ENCODE results near the gene CFAP58. TPM values are rescaled to one million over a fixed set of nuclear protein-coding genes. Genes with fewer than 3 reads are reported as not detected.

Gene CFAP58
- total RNA-seq, 2 experiments from 2014 or later, result not detected

DNA sequence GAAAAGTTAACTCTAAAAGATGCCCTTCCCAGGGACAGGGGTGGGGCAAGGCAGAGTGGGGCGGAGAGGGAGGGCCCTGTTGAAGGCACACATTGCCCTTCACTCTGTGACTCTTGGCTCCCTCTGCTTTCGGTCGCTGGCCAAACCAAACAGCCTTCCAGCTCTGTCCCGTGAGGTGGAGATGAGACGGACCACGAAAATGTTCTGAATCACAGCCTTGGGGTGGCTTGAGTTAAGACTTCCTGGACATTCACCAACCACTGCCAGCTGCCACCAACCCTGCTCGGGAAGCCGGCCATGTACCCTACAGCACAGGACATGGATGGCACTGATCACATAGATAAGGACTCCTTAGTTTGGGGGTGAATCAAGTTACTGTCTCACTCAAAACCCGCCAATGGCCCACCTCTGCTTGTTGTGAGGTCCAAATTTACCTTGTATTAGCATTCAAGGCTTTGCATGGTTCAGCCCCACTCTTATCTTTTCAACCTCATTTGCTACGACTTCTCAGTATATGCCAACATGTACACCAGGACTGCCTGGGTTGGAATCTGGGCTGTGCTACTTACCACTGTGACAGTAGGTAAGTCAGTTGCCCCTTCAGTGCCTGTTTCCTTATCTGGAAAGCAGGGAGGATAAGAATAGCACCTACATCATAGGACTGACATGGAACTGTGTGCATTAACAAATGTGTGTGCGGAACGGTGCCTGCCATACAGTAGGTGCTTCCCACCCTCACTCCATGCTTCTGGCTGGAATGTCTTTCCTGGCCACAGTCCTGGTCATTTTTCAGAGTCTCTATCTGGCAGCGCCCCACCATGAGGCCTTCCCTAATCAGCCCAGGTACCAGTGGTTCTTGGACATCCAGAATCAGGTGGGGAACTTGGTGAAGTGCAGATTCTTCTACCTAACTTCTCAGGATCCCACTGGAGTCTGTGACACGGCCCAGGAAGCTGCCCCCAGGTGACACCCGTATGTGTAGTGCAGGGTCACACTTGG lies 43.4 kb upstream of the CFAP58 start:
- TF ChIP-seq, protein P1, sequence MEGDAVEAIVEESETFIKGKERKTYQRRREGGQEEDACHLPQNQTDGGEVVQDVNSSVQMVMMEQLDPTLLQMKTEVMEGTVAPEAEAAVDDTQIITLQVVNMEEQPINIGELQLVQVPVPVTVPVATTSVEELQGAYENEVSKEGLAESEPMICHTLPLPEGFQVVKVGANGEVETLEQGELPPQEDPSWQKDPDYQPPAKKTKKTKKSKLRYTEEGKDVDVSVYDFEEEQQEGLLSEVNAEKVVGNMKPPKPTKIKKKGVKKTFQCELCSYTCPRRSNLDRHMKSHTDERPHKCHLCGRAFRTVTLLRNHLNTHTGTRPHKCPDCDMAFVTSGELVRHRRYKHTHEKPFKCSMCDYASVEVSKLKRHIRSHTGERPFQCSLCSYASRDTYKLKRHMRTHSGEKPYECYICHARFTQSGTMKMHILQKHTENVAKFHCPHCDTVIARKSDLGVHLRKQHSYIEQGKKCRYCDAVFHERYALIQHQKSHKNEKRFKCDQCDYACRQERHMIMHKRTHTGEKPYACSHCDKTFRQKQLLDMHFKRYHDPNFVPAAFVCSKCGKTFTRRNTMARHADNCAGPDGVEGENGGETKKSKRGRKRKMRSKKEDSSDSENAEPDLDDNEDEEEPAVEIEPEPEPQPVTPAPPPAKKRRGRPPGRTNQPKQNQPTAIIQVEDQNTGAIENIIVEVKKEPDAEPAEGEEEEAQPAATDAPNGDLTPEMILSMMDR (IDR thresholded peaks at IDR 0.05), result no peak
- CTCF ChIA-PET, result interaction anchor here (1.8 to 6.0 kb wide), 2 partner anchors 28 to 41 kb away, joined by 5 to 107 read pairs; partner anchors contain the start of genes CFAP58 and ITPRIP
- Mint-ChIP-seq H3K4me1 (ENCODE audit: low read depth) (peaks cover 69% of the 10 kb centered on the region), H3K27ac (peak overlapping the region; percentile 59), H3K4me3 (peak overlapping the region; percentile 28), H3K36me3 (ENCODE audit: low read depth) (peaks cover 55% of the 10 kb centered on the region), H3K9me3 (no peaks in the 10 kb centered on the region), H3K27me3 (no peaks in the 10 kb centered on the region)
- ATAC-seq (ENCODE audit: poor library complexity), result no peak
- POLR2A ChIA-PET, result interaction anchor here (1.1 to 4.9 kb wide), 3 partner anchors 11 to 28 kb away, joined by 3 to 43 read pairs (median 6); partner anchors contain the start of gene ITPRIP
- Histone ChIP-seq H3K27ac (ENCODE audit: low read depth in 1 of 2, low read length in 2 of 2) (no peak overlapping the region), H3K4me1 (ENCODE audit: insufficient read depth, low read length) (peaks cover 60% of the 10 kb centered on the region), H3K27me3 (ENCODE audit: control insufficient read depth in 1 of 2, insufficient read depth in 2 of 2, low read length in 2 of 2) (no peaks in the 10 kb centered on the region), H3K4me3 (ENCODE audit: low read length) (no peak overlapping the region), H3K9me3 (ENCODE audit: control insufficient read depth in 1 of 2, insufficient read depth in 1 of 2, low read length in 2 of 2) (no peaks in the 10 kb centered on the region), H3K36me3 (ENCODE audit: insufficient read depth, low read length) (peaks cover 48% of the 10 kb centered on the region)
- intact Hi-C loops (cut with DNase I, micrococcal nuclease), result loop anchor here in 1 of 2 experiments (2.0 kb wide), 1 partner anchor 19 kb away; no protein-coding TSS in a partner anchor
- DNase-seq, result no peak

- Histone ChIP-seq H3K9me3 (ENCODE audit: control insufficient read depth in 1 of 2, insufficient read depth in 1 of 2, low read length in 2 of 2) (no peaks in the 10 kb centered on the region), H3K36me3 (ENCODE audit: insufficient read depth, low read length) (peaks cover 57% of the 10 kb centered on the region), H3K4me1 (ENCODE audit: insufficient read depth, low read length) (peaks cover 52% of the 10 kb centered on the region), H3K27ac (ENCODE audit: low read depth in 1 of 2, low read length in 2 of 2) (no peak overlapping the region), H3K4me3 (ENCODE audit: low read length) (no peak overlapping the region), H3K27me3 (ENCODE audit: control insufficient read depth in 1 of 2, insufficient read depth in 2 of 2, low read length in 2 of 2) (no peaks in the 10 kb centered on the region)
- CTCF ChIA-PET, result interaction anchor here (1.1 to 1.8 kb wide), 3 partner anchors 13 to 42 kb away, joined by 3 to 7 read pairs (median 3); partner anchors contain the start of genes CFAP58 and ITPRIP
- no peaks in the 10 kb centered on the region for H3K27me3 Mint-ChIP-seq
- H3K36me3 Mint-ChIP-seq (ENCODE audit: low read depth), result peaks cover 57% of the 10 kb centered on the region
- peak overlapping the region; percentile 59 for H3K27ac Mint-ChIP-seq
- no peak overlapping the region for H3K4me3 Mint-ChIP-seq
- ATAC-seq (ENCODE audit: poor library complexity), result no peak
- DNase-seq, result no peak
- no peaks in the 10 kb centered on the region for H3K9me3 Mint-ChIP-seq
- intact Hi-C loops (cut with DNase I, micrococcal nuclease), result no loop called here
- H3K4me1 Mint-ChIP-seq (ENCODE audit: low read depth), result peaks cover 61% of the 10 kb centered on the region
- TF ChIP-seq, protein P1 (IDR thresholded peaks at IDR 0.05), result no peak
- POLR2A ChIA-PET, result interaction anchor here (1.1 to 1.4 kb wide), 2 partner anchors 10 to 27 kb away, joined by 3 to 6 read pairs; partner anchors contain the start of gene ITPRIP
These were observed 42.4 kb upstream of the CFAP58 start for GRCh38 chr10:104311184-104311720.
